Neuronal stem cell (in vitro differentiated cells): ENCODE results near the gene CYP3A7.

Experiments
- DNase-seq: peaks from one replicate; pipeline ENCODE4 v3.0.0-alpha.2; 2013; ENCODE audit warnings: low spot score
- H2AFZ ChIP-seq: one replicate; pipeline ENCODE4 v1.6.1; 2013; ENCODE audit warnings: mild to moderate bottlenecking, low read length, inconsistent platforms
- H2AK5ac ChIP-seq: 2 replicates; pipeline ENCODE4 v1.6.1; 2013; ENCODE audit warnings: low read depth, mild to moderate bottlenecking, inconsistent platforms, low read length, moderate library complexity, mixed read lengths
- H2BK120ac ChIP-seq: 2 replicates; pipeline ENCODE4 v1.6.1; 2013; ENCODE audit warnings: low read depth, mild to moderate bottlenecking, inconsistent platforms, low read length, moderate library complexity, mixed read lengths
- H2BK12ac ChIP-seq: one replicate; pipeline ENCODE4 v1.6.1; 2013; ENCODE audit warnings: low read length, inconsistent platforms
- H2BK15ac ChIP-seq: 2 replicates; pipeline ENCODE4 v1.6.1; 2013; ENCODE audit warnings: mild to moderate bottlenecking, low read length, inconsistent platforms, mixed read lengths
- H2BK5ac ChIP-seq: one replicate; pipeline ENCODE4 v1.6.1; 2013; ENCODE audit warnings: inconsistent platforms, mild to moderate bottlenecking, low read length, moderate library complexity
- H3K14ac ChIP-seq: one replicate; pipeline ENCODE4 v1.6.1; 2013; ENCODE audit warnings: low read length, inconsistent platforms
- H3K18ac ChIP-seq: 2 replicates; pipeline ENCODE4 v1.6.1; 2013; ENCODE audit warnings: low read length, inconsistent platforms
- H3K23ac ChIP-seq: 2 replicates; pipeline ENCODE4 v1.6.1; 2013; ENCODE audit warnings: low read depth, mild to moderate bottlenecking, mixed read lengths, low read length, inconsistent platforms; ENCODE audit not compliant: poor library complexity
- H3K27ac ChIP-seq: replicated peaks from 3 replicates; pipeline ENCODE4 v1.5.1; 2013; ENCODE audit warnings: low read length, inconsistent platforms
- H3K27me3 ChIP-seq, 3 experiments: 2 replicates each; pipeline ENCODE4 v1.6.1; 2013; ENCODE audit warnings: low read length in 3 of 3, mild to moderate bottlenecking in 2 of 3, inconsistent platforms in 1 of 3, low read depth in 1 of 3, mixed read lengths in 1 of 3, moderate library complexity in 1 of 3; ENCODE audit not compliant: control insufficient read depth in 3 of 3, insufficient read depth in 3 of 3
- H3K36me3 ChIP-seq, 2 donors: replicated peaks in 1 of 2; 2 replicates each; pipeline ENCODE4 v1.6.1; 2013; ENCODE audit warnings: low read length in 2 of 2; ENCODE audit not compliant: control insufficient read depth in 2 of 2, insufficient read depth in 2 of 2
- H3K4ac ChIP-seq: 2 replicates; pipeline ENCODE4 v1.6.1; 2013; ENCODE audit warnings: inconsistent platforms, mild to moderate bottlenecking, low read length, moderate library complexity
- H3K4me1 ChIP-seq, 2 donors: 1 replicate in 1 of 2; 2 replicates in 1 of 2; pipeline ENCODE4 v1.6.1; 2013; ENCODE audit warnings: low read length in 2 of 2, low read depth in 1 of 2; ENCODE audit not compliant: control insufficient read depth in 2 of 2, insufficient read depth in 1 of 2
- H3K4me2 ChIP-seq: one replicate; pipeline ENCODE4 v1.6.1; 2013; ENCODE audit warnings: mild to moderate bottlenecking, low read length, inconsistent platforms; ENCODE audit not compliant: insufficient read depth, poor library complexity, severe bottlenecking
- H3K4me3 ChIP-seq, 2 donors: 2 replicates each; pipeline ENCODE4 v1.5.1; 2013; ENCODE audit warnings: low read length in 2 of 2, mild to moderate bottlenecking in 2 of 2, inconsistent platforms in 1 of 2, moderate library complexity in 1 of 2
- H3K79me1 ChIP-seq: one replicate; pipeline ENCODE4 v1.6.1; 2013; ENCODE audit warnings: low read depth, mild to moderate bottlenecking, inconsistent platforms, low read length, moderate library complexity
- H3K9ac ChIP-seq: one replicate; pipeline ENCODE4 v1.6.1; 2013; ENCODE audit warnings: mild to moderate bottlenecking, low read depth, low read length, inconsistent platforms; ENCODE audit not compliant: poor library complexity
- H3K9me3 ChIP-seq, 2 donors: replicated peaks in 1 of 2; 2 replicates each; pipeline versions ENCODE3 to v1.6.1; 2013; ENCODE audit warnings: low read length in 2 of 2, mild to moderate bottlenecking in 2 of 2, inconsistent platforms in 1 of 2, low read depth in 1 of 2, mixed read lengths in 1 of 2, moderate library complexity in 1 of 2; ENCODE audit not compliant: control insufficient read depth in 2 of 2, insufficient read depth in 1 of 2
- H4K8ac ChIP-seq: one replicate; pipeline ENCODE4 v1.6.1; 2013; ENCODE audit warnings: low read depth, mild to moderate bottlenecking, inconsistent platforms, low read length, moderate library complexity
- H4K91ac ChIP-seq: one replicate; pipeline ENCODE4 v1.6.1; 2013; ENCODE audit warnings: low read length, low read depth, mild to moderate bottlenecking, inconsistent platforms; ENCODE audit not compliant: poor library complexity
- WGBS, 2 donors: extraction: QIAGEN DNeasy Blood & Tissue Kit; methylation state at CpG; one replicate each; pipeline ENCODE4 v1.1.7; 2013; ENCODE audit warnings: missing lambda C conversion rate in 2 of 2, mixed read lengths in 1 of 2; ENCODE audit not compliant: insufficient read length in 2 of 2, insufficient replicate concordance in 1 of 2; ENCODE audit errors: extremely low coverage in 2 of 2; 5-methylcytosine and 5-hydroxymethylcytosine counted together

CYP3A7 gene

GRCh38 chr7:99674995-99675742 lies 59.8 kb downstream of the CYP3A7 start:
- H3K9ac ChIP-seq, result no peak overlapping the region
- no peak overlapping the region for H3K4me2 ChIP-seq
- no peak overlapping the region for H3K23ac ChIP-seq
- no CpG with 5 or more reads among the region's 2 CpGs for WGBS, 2 donors
- H4K8ac ChIP-seq, result no peak overlapping the region
- no peak for DNase-seq
- H3K36me3 ChIP-seq, result no peaks in the 10 kb centered on the region
- H3K4me1 ChIP-seq, result no peaks in the 10 kb centered on the region
- H2AFZ ChIP-seq, result no peak overlapping the region
- H2AK5ac ChIP-seq, result no peak overlapping the region
- H3K27ac ChIP-seq, result no peak overlapping the region
- H4K91ac ChIP-seq, result no peak overlapping the region
- H3K9me3 ChIP-seq, result no peaks in the 10 kb centered on the region
- H3K14ac ChIP-seq, result no peak overlapping the region
- no peak overlapping the region for H2BK5ac ChIP-seq
- H3K18ac ChIP-seq, result no peak overlapping the region
- H3K4me3 ChIP-seq, result no peak overlapping the region
- H2BK15ac ChIP-seq, result no peak overlapping the region
- no peaks in the 10 kb centered on the region for H3K27me3 ChIP-seq
- H2BK120ac ChIP-seq, result no peak overlapping the region
- no peak overlapping the region for H3K4ac ChIP-seq
- H2BK12ac ChIP-seq, result no peak overlapping the region
- H3K79me1 ChIP-seq, result no peaks in the 10 kb centered on the region

- Histone ChIP-seq H3K27me3 (no peaks in the 10 kb centered on the region), H2BK15ac (no peak overlapping the region), H3K18ac (no peak overlapping the region), H3K27ac (no peak overlapping the region), H3K9ac (no peak overlapping the region), H3K79me1 (no peaks in the 10 kb centered on the region), H3K4me2 (no peak overlapping the region), H3K4me1 (no peaks in the 10 kb centered on the region), H3K23ac (no peak overlapping the region), H3K36me3 (no peaks in the 10 kb centered on the region), H2BK12ac (no peak overlapping the region), H3K14ac (no peak overlapping the region), H3K4ac (no peak overlapping the region), H4K91ac (no peak overlapping the region), H4K8ac (no peak overlapping the region), H2BK120ac (no peak overlapping the region), H3K9me3 (no peaks in the 10 kb centered on the region), H2AK5ac (no peak overlapping the region), H2AFZ (no peak overlapping the region), H3K4me3 (no peak overlapping the region), H2BK5ac (no peak overlapping the region)
- DNase-seq, result no peak
- WGBS, 2 donors, result no CpG with 5 or more reads among the region's 7 CpGs
Observed at GRCh38 chr7:99672573-99672972, 62.4 kb downstream of the CYP3A7 start.

- Histone ChIP-seq H3K4ac (no peak overlapping the region), H3K9ac (no peak overlapping the region), H2AFZ (no peak overlapping the region), H4K91ac (no peak overlapping the region), H3K23ac (no peak overlapping the region), H3K14ac (no peak overlapping the region), H3K27ac (no peak overlapping the region), H3K36me3 (no peaks in the 10 kb centered on the region), H3K4me2 (no peak overlapping the region), H2BK120ac (no peak overlapping the region), H3K4me3 (no peak overlapping the region), H2BK12ac (no peak overlapping the region), H3K9me3 (no peaks in the 10 kb centered on the region), H3K18ac (no peak overlapping the region), H2BK5ac (no peak overlapping the region), H3K4me1 (no peaks in the 10 kb centered on the region), H3K27me3 (no peaks in the 10 kb centered on the region), H2AK5ac (no peak overlapping the region), H2BK15ac (no peak overlapping the region), H3K79me1 (no peaks in the 10 kb centered on the region), H4K8ac (no peak overlapping the region)
- no CpG with 5 or more reads among the region's 3 CpGs for WGBS, 2 donors
- no peak for DNase-seq
Observed at GRCh38 chr7:99669782-99670181, 65.2 kb downstream of the CYP3A7 start.

GRCh38 chr7:99668541-99668940 lies 66.5 kb downstream of the CYP3A7 start:
- Histone ChIP-seq H2AFZ (no peak overlapping the region), H3K9ac (no peak overlapping the region), H2BK5ac (no peak overlapping the region), H3K27ac (no peak overlapping the region), H3K27me3 (no peaks in the 10 kb centered on the region), H3K4me3 (no peak overlapping the region), H2BK15ac (no peak overlapping the region), H3K18ac (no peak overlapping the region), H2BK12ac (no peak overlapping the region), H3K4me1 (no peaks in the 10 kb centered on the region), H4K91ac (no peak overlapping the region), H2BK120ac (no peak overlapping the region), H4K8ac (no peak overlapping the region), H3K4ac (no peak overlapping the region), H3K79me1 (no peaks in the 10 kb centered on the region), H2AK5ac (no peak overlapping the region), H3K9me3 (no peaks in the 10 kb centered on the region), H3K23ac (no peak overlapping the region), H3K36me3 (no peaks in the 10 kb centered on the region), H3K14ac (no peak overlapping the region), H3K4me2 (no peak overlapping the region)
- no peak for DNase-seq
- no CpG with 5 or more reads among the region's 8 CpGs for WGBS, 2 donors
